K562 (cell line): ENCODE measurements around the gene TTC23L. TPM values are rescaled to one million over a fixed set of nuclear protein-coding genes. Genes with fewer than 3 reads are reported as not detected.

ENCODE experiments used
- ATAC-seq: fragments of 200-7000 bp; cut with Tn5 transposase; 3 replicates; pipeline ENCODE4 v1.9.1; 2020; ENCODE audit warnings: moderate library complexity
- BruUV-seq: library from RNA; stranded (reverse); fragments of 400-500 nt; replicated peaks from 2 replicates; lab custom pipeline; 2021; lab: Mats Ljungman, UMichigan
- CTCF ChIA-PET: fragments of 300-600 bp; formaldehyde crosslinking; extraction: SDS; loops from one replicate; lab custom pipeline; 2021; ENCODE audit warnings: low intra/inter-chr PET ratio; lab: Yijun Ruan, JAX
- POLR2A ChIA-PET: fragments of 300-600, 350-650 bp; sonication (Branson Sonifier 250); formaldehyde crosslinking; extraction: SDS; loops from one replicate; lab custom pipeline; 2021; ENCODE audit warnings: antibody characterized with exemption, inconsistent platforms; lab: Yijun Ruan, JAX
- DNase-seq, 4 experiments: peaks; one replicate each; pipeline versions ENCODE4 v3.0.0 to v3.0.0-alpha.2; 2011 to 2018; ENCODE audit warnings: low spot score in 3 of 4, mixed read lengths in 3 of 4; ENCODE audit errors: extremely low read depth in 1 of 4
- FAIRE-seq: peaks from 2 replicates; lab custom pipeline; 2011; peaks lifted over from hg19 to GRCh38; lab: Jason Lieb, UNC
- H2AFZ ChIP-seq: 2 replicates; pipeline ENCODE4 v1.6.0; 2011; ENCODE audit warnings: low read depth, low read length, control low read depth, inconsistent platforms
- H3K27ac ChIP-seq: fragments of 200-600 bp; 3 replicates; pipeline ENCODE4 v1.8.0; 2011; ENCODE audit warnings: low read depth, mild to moderate bottlenecking, control low read depth, inconsistent platforms, low read length, moderate library complexity, mixed read lengths; ENCODE audit errors: extremely low read depth
- H3K27me3 ChIP-seq, 2 experiments: fragments of 300-600 bp in 1 of 2; 2 replicates in 1 of 2; 3 replicates in 1 of 2; pipeline versions ENCODE4 v1.6.0 to v1.8.0; 2011; ENCODE audit warnings: inconsistent platforms in 2 of 2, low read length in 2 of 2, mild to moderate bottlenecking in 1 of 2, mixed read lengths in 1 of 2, moderate library complexity in 1 of 2; ENCODE audit not compliant: control insufficient read depth in 2 of 2, insufficient read depth in 2 of 2
- H3K36me3 ChIP-seq: fragments of 300-600 bp; 3 replicates; pipeline ENCODE4 v1.8.0; 2011; ENCODE audit warnings: mild to moderate bottlenecking, low read length, inconsistent platforms; ENCODE audit not compliant: control insufficient read depth, insufficient read depth
- H3K4me1 ChIP-seq, 2 experiments: fragments of 200-600 bp in 1 of 2; replicated peaks in 1 of 2; 2 replicates in 1 of 2; 3 replicates in 1 of 2; pipeline versions ENCODE4 v1.5.1 to v1.8.0; 2011; ENCODE audit warnings: inconsistent platforms in 2 of 2, low read length in 2 of 2, mild to moderate bottlenecking in 1 of 2, mixed read lengths in 1 of 2, moderate library complexity in 1 of 2; ENCODE audit not compliant: control insufficient read depth in 2 of 2, insufficient read depth in 2 of 2
- H3K4me2 ChIP-seq: 2 replicates; pipeline ENCODE4 v1.6.1; 2011; ENCODE audit warnings: low read length, control low read depth, inconsistent platforms, mixed read lengths; ENCODE audit not compliant: insufficient read depth
- H3K4me3 ChIP-seq: fragments of 200-600 bp; sonication (generic), shearing (Covaris generic); 2 replicates; pipeline ENCODE4 v1.5.1; 2016; ENCODE audit warnings: control low read depth, inconsistent platforms
- H3K79me2 ChIP-seq: fragments of 200-600 bp; 3 replicates; pipeline ENCODE4 v1.8.0; 2011; ENCODE audit warnings: low read length, inconsistent platforms; ENCODE audit not compliant: control insufficient read depth, insufficient read depth
- H3K9ac ChIP-seq, 2 experiments: 2 replicates each; pipeline versions ENCODE4 v1.6.0 to v1.6.1; 2011; ENCODE audit warnings: low read depth in 2 of 2, low read length in 2 of 2, control low read depth in 1 of 2, inconsistent platforms in 1 of 2, mild to moderate bottlenecking in 1 of 2, mixed read lengths in 1 of 2; ENCODE audit not compliant: insufficient read depth in 1 of 2
- H3K9me1 ChIP-seq: one replicate; pipeline ENCODE4 v1.6.0; 2011; ENCODE audit warnings: inconsistent platforms, mild to moderate bottlenecking, low read length, moderate library complexity; ENCODE audit not compliant: control insufficient read depth, insufficient read depth
- H3K9me3 ChIP-seq: replicated peaks from 2 replicates; pipeline ENCODE4 v1.5.1; 2011; ENCODE audit warnings: low read depth, low read length, inconsistent platforms; ENCODE audit not compliant: control insufficient read depth, insufficient read depth
- H4K20me1 ChIP-seq: replicated peaks from 2 replicates; pipeline ENCODE4 v1.6.1; 2011; ENCODE audit warnings: low read length, inconsistent platforms, mixed read lengths; ENCODE audit not compliant: control insufficient read depth, insufficient read depth
- ARID4B ChIP-seq: sonication (generic); formaldehyde crosslinking; IDR thresholded peaks from 2 replicates; pipeline ENCODE4 v1.8.0; 2022; ENCODE audit warnings: mild to moderate bottlenecking, missing genetic modification reagents
- CCNT2 ChIP-seq: IDR thresholded peaks from 2 replicates; pipeline ENCODE4 v1.6.1; 2011; ENCODE audit warnings: borderline replicate concordance, low read depth, mild to moderate bottlenecking, moderate library complexity, mixed read lengths, low read length; ENCODE audit not compliant: insufficient read length; ENCODE audit errors: extremely low read depth
- CEBPG ChIP-seq, 3 experiments: fragments of 200-800 bp in 1 of 3; sonication (Bioruptor generic) in 1 of 3; sonication (generic) in 1 of 3; formaldehyde crosslinking in 1 of 3; IDR thresholded peaks in 2 of 3; conservative IDR thresholded peaks in 1 of 3; 2 replicates each; pipeline versions ENCODE4 v1.6.1 to v1.8.0; 2016 to 2022; ENCODE audit warnings: missing compliant biosample characterization in 2 of 3, missing genetic modification characterization in 2 of 3, mild to moderate bottlenecking in 1 of 3, missing genetic modification reagents in 1 of 3
- FOXM1 ChIP-seq, 2 experiments: fragments of 450-650 bp in 1 of 2; sonication (generic) in 1 of 2; formaldehyde crosslinking in 1 of 2; IDR thresholded peaks; 2 replicates each; pipeline versions ENCODE4 v1.6.1 to v1.9.0; 2017 to 2022; ENCODE audit warnings: low read depth in 2 of 2, mild to moderate bottlenecking in 2 of 2, missing genetic modification reagents in 1 of 2, moderate library complexity in 1 of 2
- MECOM ChIP-seq: fragments of 250-450 bp; sonication (Bioruptor Pico); IDR thresholded peaks from 2 replicates; pipeline ENCODE4 v1.8.0; 2022; ENCODE audit warnings: inconsistent platforms
- MEIS2 ChIP-seq: fragments of 450-650 bp; IDR thresholded peaks from 2 replicates; pipeline ENCODE4 v1.6.1; 2014; ENCODE audit warnings: mild to moderate bottlenecking; ENCODE audit not compliant: partially characterized antibody
- NRF1 ChIP-seq, 2 experiments: fragments of 450-650 bp; IDR thresholded peaks in 1 of 2; conservative IDR thresholded peaks in 1 of 2; 2 replicates each; pipeline ENCODE4 v1.6.1; 2014; ENCODE audit warnings: mild to moderate bottlenecking in 2 of 2
- PHB2 ChIP-seq: fragments of 450-650 bp; IDR thresholded peaks from 2 replicates; pipeline ENCODE4 v1.6.1; 2017; ENCODE audit warnings: low read depth
- PTTG1 ChIP-seq: fragments of 450-650 bp; IDR thresholded peaks from 2 replicates; pipeline ENCODE4 v1.6.1; 2016; ENCODE audit warnings: low read depth, mild to moderate bottlenecking, missing genetic modification characterization, missing compliant biosample characterization
- SIN3B ChIP-seq: fragments of 450-650 bp; IDR thresholded peaks from 2 replicates; pipeline ENCODE4 v1.6.1; 2017; ENCODE audit warnings: low read depth, mild to moderate bottlenecking, moderate library complexity
- ZNF121 ChIP-seq: sonication (generic); formaldehyde crosslinking; conservative IDR thresholded peaks from 2 replicates; pipeline ENCODE4 v1.8.0; 2022; ENCODE audit warnings: missing genetic modification reagents
- WGBS: fragments of 100-300 bp; shearing (Covaris generic); methylation state at CpG from one replicate; pipeline ENCODE4 v1.1.6; 2016; ENCODE audit warnings: low coverage, mixed read lengths; ENCODE audit not compliant: insufficient coverage; ENCODE audit errors: missing lambda C conversion rate; 5-methylcytosine and 5-hydroxymethylcytosine counted together
- in situ Hi-C: fragments of 300-500 bp; cut with MboI; formaldehyde crosslinking; loops from 4 replicates; pipeline ENCODE4 v1.15.0; 2018; ENCODE audit warnings: inconsistent platforms, mixed read lengths
- intact Hi-C: fragments of 100-400 bp; cut with micrococcal nuclease; formaldehyde crosslinking; loops from 2 replicates; pipeline ENCODE4 v1.14.2; 2022
- polyA plus RNA-seq, 8 experiments: library from polyadenylated mRNA; depleted of rRNA in 4 of 8; stranded (reverse) in 5 of 8; unstranded in 3 of 8; fragments of >200 nt; fragmentation: Nextera tagmentation in 2 of 8; fragmentation: Illumina TruSeq in 1 of 8; extraction: Ambion mirVana in 2 of 8; extraction: Trizol in 1 of 8; gene quantifications; 2 replicates each; pipeline versions ENCODE4 v1.2.1 to v1.2.3, GENCODE V29; 2011 to 2014; ENCODE audit warnings: inconsistent platforms in 1 of 8, missing spikeins in 1 of 8
- total RNA-seq, 7 experiments: library from RNA; depleted of rRNA in 6 of 7; stranded (reverse); fragments of >200 nt in 6 of 7; fragmentation: Illumina TruSeq in 2 of 7; extraction: Trizol in 2 of 7; gene quantifications; 2 replicates each; pipeline versions ENCODE4 v1.2.1 to v1.2.3, GENCODE V29; 2011 to 2021; ENCODE audit warnings: low replicate concordance in 1 of 7

TTC23L gene
- total and polyA plus RNA-seq, 9 of the 15 experiments (the other 6 are each of a cell fraction or from before 2014, with no cell fraction given) = 0.03 to 0.32 (median 0.14) TPM; not detected in 2

DNA sequence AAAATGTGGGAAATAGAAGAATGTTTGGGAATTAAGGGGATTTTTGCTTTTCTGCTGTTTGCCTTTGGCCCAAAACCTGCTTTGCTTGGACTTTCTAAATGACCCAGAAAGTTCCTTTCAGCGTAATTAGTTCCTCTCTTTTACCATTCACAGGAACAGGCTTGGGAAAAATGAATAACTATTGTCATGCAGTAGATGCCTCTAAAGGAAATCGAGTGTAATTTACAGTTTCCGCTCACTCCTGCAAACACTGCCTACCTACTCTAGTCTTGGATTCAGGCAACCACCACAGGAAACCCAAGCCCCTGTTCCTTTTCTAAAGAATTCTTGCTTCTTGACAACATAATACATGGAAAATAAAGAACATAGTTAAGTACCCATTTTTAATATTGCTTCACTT lies 25.0 kb downstream of the TTC23L start:
- Histone ChIP-seq H2AFZ (peak overlapping the region; percentile 32; the same call in 1 of the 2 replicates), H3K4me3 (no peak overlapping the region), H3K4me2 (no peak overlapping the region), H3K4me1 (peaks cover 7 to 28% of the 10 kb centered on the region in 2 experiments), H3K9me1 (no peaks in the 10 kb centered on the region), H3K9me3 (no peaks in the 10 kb centered on the region), H3K27ac (no peak overlapping the region), H3K9ac (no peak overlapping the region), H3K36me3 (no peaks in the 10 kb centered on the region)
- DNase-seq (no peak), FAIRE-seq (no peak), ATAC-seq (no peak)
- POLR2A ChIA-PET = interaction anchor here (0.6 kb wide), 1 partner anchor 101 kb away, joined by 3 read pairs; no protein-coding TSS in a partner anchor
- intact Hi-C loops (no loop called here), in situ Hi-C loops (no loop called here)
- CTCF ChIA-PET = no interaction called here
- no peak for TF ChIP-seq PHB2
- TF ChIP-seq ZNF121 (CRISPR knock-in tag) = no peak
- TF ChIP-seq CEBPG (CRISPR knock-in tag; IDR thresholded peaks at IDR 0.05) = no peak
- peak in 1 of 2 experiments; percentile 32; a peak in 1 of 4 replicates for TF ChIP-seq CEBPG (tag; conservative IDR thresholded peaks at IDR 0.05 in 1 of 2, IDR thresholded peaks at IDR 0.05 in 1 of 2)
- no peak for TF ChIP-seq PTTG1 (tag)
- TF ChIP-seq, all 486 proteins: peak for 1
- 57% methylated on average over 3 of the region's 3 CpGs for WGBS
- BruUV-seq = no TSS peak
- no peaks in the 10 kb centered on the region for H3K79me2 ChIP-seq
- no peaks in the 10 kb centered on the region for H3K27me3 ChIP-seq
- H4K20me1 ChIP-seq = no peaks in the 10 kb centered on the region

GRCh38 chr5:34865091-34865490 lies 26.1 kb downstream of the TTC23L start:
- Histone ChIP-seq H3K4me3 (no peak overlapping the region), H4K20me1 (no peaks in the 10 kb centered on the region), H3K4me1 (peaks cover 7 to 34% of the 10 kb centered on the region in 2 experiments), H3K9ac (no peak overlapping the region), H2AFZ (peak overlapping the region; percentile 96; the same call in 1 of the 2 replicates), H3K36me3 (no peaks in the 10 kb centered on the region), H3K27me3 (no peaks in the 10 kb centered on the region), H3K79me2 (no peaks in the 10 kb centered on the region), H3K4me2 (no peak overlapping the region), H3K9me1 (no peaks in the 10 kb centered on the region), H3K9me3 (no peaks in the 10 kb centered on the region), H3K27ac (no peak overlapping the region)
- intact Hi-C loops = no loop called here
- in situ Hi-C loops = no loop called here
- CTCF ChIA-PET = no interaction called here
- WGBS = 94% methylated on average over 2 of the region's 2 CpGs
- no peak for DNase-seq
- ATAC-seq = no peak
- POLR2A ChIA-PET = interaction anchor here (1.1 kb wide), 1 partner anchor 12 kb away, joined by 3 read pairs; no protein-coding TSS in a partner anchor
- FAIRE-seq = no peak
- no TSS peak for BruUV-seq
- TF ChIP-seq CCNT2 = no peak
- no peak for TF ChIP-seq MECOM
- TF ChIP-seq NRF1 (conservative IDR thresholded peaks at IDR 0.05 in 1 of 2, IDR thresholded peaks at IDR 0.05 in 1 of 2) = no peak
- no peak for TF ChIP-seq FOXM1 (IDR thresholded peaks at IDR 0.05; ENCODE audit: low read depth)
- TF ChIP-seq FOXM1 (CRISPR knock-in tag; IDR thresholded peaks at IDR 0.05; ENCODE audit: low read depth) = no peak
- TF ChIP-seq SIN3B = no peak
- TF ChIP-seq ARID4B (CRISPR knock-in tag) = no peak
- peak; percentile 16 for TF ChIP-seq MEIS2
